Jurkat, Clone E6-1 (cell line): Measurements from ENCODE around the gene CREM.

Experiments
- DNase-seq: peaks from one replicate; pipeline ENCODE4 v3.0.0-alpha.2; 2011; ENCODE audit warnings: low read depth, low spot score
- H3K4me3 ChIP-seq: 2 replicates; pipeline ENCODE4 v1.5.1; 2011; ENCODE audit warnings: mild to moderate bottlenecking, low read length, control low read depth, moderate library complexity

CREM gene

GRCh38 chr10:35130663-35131062, 4.0 kb downstream of the CREM start:
- no peak for DNase-seq
- no peak overlapping the region for H3K4me3 ChIP-seq

GRCh38 chr10:35132727-35133126, 6.1 kb downstream of the CREM start:
- H3K4me3 ChIP-seq, result no peak overlapping the region
- no peak for DNase-seq

GRCh38 chr10:35133586-35133985, 6.9 kb downstream of the CREM start:
- DNase-seq, result no peak
- H3K4me3 ChIP-seq, result no peak overlapping the region

GRCh38 chr10:35135861-35136260, 9.2 kb downstream of the CREM start:
- H3K4me3 ChIP-seq, result no peak overlapping the region
- DNase-seq, result no peak

DNA sequence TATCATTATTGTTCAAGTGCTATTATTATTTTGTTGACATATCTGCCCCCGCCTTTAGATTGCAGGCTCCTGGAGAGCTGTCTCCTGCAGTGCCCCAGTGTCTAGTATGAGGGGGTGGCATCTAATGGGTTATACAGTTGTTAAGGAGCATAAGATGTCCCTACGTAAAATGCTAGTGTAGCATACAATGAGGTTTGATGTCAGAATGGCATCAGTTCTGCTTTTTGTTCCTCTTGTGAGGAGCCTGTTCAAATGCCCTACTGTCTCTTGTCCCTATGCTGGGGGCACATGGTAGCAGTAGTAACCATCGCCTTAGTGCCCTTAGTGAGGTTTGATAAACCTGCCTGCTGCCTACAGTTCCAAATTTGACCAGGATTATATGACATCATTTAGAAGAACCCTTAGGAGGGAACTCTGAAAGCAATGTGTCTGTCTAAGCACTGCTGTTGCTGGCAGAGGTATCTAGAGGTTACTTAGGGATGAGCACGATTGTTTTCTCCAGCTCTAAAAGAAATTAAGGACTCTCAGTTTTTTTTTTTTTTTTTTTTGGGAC, 9.7 kb downstream of the CREM start:
- H3K4me3 ChIP-seq, result no peak overlapping the region
- DNase-seq, result no peak

GRCh38 chr10:35140126-35140525, 13.5 kb downstream of the CREM start:
- H3K4me3 ChIP-seq, result no peak overlapping the region
- no peak for DNase-seq

GRCh38 chr10:35140727-35141126, 14.1 kb downstream of the CREM start:
- no peak for DNase-seq
- H3K4me3 ChIP-seq, result no peak overlapping the region

GRCh38 chr10:35150308-35150707, 23.7 kb downstream of the CREM start:
- no peak overlapping the region for H3K4me3 ChIP-seq
- DNase-seq, result no peak

GRCh38 chr10:35152992-35153391, 26.3 kb downstream of the CREM start:
- DNase-seq, result no peak
- H3K4me3 ChIP-seq, result no peak overlapping the region

- H3K4me3 ChIP-seq, result no peak overlapping the region
- no peak for DNase-seq
Observed at GRCh38 chr10:35153716-35154115, 27.1 kb downstream of the CREM start.

GRCh38 chr10:35160743-35161142, 34.1 kb downstream of the CREM start:
- DNase-seq, result no peak
- H3K4me3 ChIP-seq, result no peak overlapping the region

GRCh38 chr10:35161906-35162305, 35.3 kb downstream of the CREM start:
- H3K4me3 ChIP-seq, result no peak overlapping the region
- no peak for DNase-seq

- H3K4me3 ChIP-seq, result no peak overlapping the region
- DNase-seq, result no peak
Observed at GRCh38 chr10:35165136-35165535, 38.5 kb downstream of the CREM start.

DNA sequence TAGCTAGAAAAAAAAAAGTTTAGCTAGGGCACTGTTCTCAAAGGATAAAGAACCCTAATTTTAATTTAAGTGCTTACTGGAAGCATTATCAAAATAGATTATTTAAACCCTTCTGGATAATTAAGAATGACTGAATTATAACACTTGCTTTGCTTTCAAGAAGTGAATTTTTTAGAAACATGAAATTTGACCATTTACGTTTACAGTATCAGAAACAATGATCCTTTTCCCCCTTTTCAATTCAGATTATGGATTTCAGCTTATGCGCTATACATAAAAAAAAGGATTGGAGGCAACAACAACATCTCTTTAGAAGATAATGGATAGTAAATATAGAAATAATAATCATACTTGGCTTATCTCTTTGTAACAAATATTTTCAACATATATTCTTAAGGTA, 39.2 kb downstream of the CREM start:
- no peak for DNase-seq
- H3K4me3 ChIP-seq, result no peak overlapping the region

DNA sequence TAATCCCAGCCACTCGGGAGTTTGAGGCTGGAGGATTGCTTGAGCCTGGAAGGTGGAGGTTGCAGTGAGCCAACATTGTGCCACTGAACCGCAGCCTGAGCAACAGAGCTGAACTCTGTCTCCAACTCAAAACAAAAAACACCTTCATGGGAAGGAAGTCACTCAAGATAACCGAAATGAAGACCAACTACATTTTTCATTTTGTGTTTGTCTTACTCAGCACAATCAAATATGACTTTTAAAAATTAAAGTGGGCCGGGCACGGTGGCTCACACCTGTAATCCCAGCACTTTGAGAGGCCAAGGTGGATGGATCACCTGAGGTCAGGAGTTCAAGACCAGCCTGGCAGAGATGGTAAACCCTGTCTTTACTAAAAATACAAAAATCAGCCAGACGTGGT, 40.0 kb downstream of the CREM start:
- H3K4me3 ChIP-seq, result no peak overlapping the region
- DNase-seq, result no peak

DNA sequence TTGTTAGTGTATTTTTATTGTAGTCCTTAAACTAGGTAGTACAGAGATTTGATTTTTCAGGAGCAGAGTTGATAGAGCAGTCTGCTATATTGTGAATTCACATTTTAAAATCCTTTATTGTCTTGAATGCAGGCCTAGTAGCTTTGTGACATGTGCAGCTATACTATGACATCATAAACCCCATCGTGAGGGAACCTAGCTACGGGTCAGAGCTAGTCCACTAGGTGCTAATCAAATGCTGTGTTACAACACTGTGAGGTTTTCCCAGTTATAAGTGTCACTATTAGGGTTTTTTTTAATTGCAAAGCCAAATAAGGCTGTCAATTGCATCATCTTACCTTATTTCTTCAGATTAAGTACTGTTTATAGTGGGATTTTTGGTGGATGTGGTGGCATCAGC, 40.7 kb downstream of the CREM start:
- no peak for DNase-seq
- H3K4me3 ChIP-seq, result no peak overlapping the region

DNA sequence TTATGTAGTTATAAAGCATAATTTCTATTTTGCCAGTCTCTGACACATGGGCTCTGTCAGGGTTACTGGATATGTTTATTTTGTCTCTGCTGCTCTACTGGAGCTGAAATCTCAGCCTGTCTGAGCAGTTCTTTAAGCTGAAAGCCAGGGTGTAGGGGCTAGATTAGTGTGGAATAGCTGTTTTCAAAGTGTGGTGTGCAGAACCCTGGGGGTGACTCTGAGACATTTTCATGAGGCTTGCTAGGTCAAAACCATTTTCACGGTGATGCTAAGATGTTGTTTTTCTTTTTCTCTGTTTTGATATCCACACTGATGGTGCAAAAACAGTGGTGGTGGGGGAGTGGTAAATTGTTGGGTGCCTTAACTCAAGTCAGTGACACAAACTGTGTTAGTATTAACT, 45.5 kb downstream of the CREM start:
- no peak for DNase-seq
- no peak overlapping the region for H3K4me3 ChIP-seq

DNA sequence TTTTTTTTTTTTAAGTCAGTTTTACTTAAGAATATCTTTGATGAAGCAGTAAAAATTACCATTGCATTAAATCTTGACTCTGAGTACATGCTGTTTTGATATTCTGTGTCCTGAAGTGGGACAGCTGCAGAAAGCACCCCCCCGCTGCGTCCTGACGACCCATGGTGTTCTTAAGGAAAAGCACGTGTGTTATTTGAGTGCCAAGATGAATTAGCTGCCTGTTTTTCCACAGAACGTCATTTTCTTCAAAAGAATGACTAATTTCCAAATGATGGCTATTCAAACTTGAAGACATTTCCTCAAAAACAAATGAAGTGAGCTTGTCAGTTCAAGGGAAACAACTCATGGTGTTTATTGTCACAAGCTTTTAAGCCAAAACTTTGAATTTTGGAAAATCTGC, 45.9 kb downstream of the CREM start:
- H3K4me3 ChIP-seq, result no peak overlapping the region

DNA sequence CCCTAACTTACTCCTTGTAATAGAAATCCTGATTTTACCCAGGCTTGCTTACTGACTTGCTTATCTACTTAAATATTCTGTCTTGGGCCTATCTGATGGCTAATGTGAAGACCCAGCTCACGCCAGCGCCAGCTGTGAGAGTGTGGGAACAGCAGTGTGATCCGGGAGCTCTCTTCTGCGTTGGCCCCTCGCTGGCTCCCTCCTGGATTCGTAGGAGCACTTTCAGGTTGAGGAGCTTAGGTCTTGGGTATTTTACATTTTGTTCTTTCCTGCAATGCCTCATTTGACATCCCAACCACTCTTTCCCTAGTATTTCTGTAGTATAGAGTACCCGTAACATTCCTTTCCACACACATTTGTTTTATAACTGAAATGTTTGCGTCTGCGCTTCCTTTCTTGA, 51.7 kb downstream of the CREM start:
- H3K4me3 ChIP-seq, result no peak overlapping the region
- DNase-seq, result no peak

More for the DNA sequence above, 45.9 kb downstream of the CREM start:
- no peak for DNase-seq

- no peak overlapping the region for H3K4me3 ChIP-seq
- no peak for DNase-seq
Observed at GRCh38 chr10:35182631-35183510, 56.2 kb downstream of the CREM start.
